Epidermal melanocyte (primary cell): ENCODE results near the gene CCDC85C.
A peak's percentile ranks its signal among the peaks of the same experiment; 100 is the strongest.

ENCODE experiments used
- DNase-seq: peaks from one replicate; pipeline ENCODE4 v3.0.0; 2011; ENCODE audit warnings: low spot score; ENCODE audit not compliant: insufficient read length

CCDC85C gene

DNA sequence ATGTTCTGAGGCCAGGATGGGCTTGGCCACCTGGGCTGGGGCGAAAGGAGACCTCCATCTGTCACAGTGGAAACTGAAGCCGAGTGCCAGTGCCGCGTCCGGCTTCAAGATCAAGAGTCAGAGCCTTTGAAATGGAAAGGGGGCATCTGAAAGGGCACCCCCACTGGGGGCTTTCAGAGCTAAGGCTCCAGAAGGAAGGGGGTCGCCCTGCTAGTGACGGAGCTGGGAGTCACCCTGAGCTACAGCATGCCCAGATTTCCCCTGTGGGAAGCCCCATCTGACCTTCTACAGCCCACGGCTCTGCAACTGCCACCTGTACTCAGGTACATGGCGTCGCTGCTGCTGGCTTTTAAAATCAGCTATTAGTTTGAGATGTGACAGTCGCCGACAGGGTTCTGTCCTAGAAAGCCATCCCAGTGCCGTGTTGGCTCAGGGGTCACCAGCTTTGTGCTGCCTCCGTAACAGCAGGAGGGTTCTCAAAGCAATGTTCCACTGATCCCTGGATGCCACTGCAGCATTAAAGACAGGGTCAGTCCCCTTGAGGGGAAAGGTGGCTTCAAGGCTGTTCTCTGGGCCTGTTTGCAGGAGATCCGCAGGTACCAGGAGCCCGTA, 91.3 kb downstream of the CCDC85C start:
- DNase-seq: no peak

DNA sequence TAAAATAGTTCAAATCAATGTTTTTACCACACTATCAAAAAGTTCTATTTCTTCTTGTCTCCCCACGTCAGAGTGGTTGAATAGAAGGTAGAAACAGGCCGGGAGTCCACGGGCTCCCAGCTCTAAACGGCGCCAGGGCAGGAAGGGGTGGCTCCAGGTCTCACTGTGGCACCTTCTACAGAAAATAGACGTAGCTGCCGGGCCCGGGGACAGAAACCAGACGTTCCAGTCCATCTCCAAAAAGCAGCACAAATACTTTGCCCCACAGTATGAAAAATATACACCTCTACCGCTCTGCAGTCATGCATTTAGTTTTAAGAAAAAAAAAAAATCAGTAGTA, 91.9 kb downstream of the CCDC85C start:
- no peak for DNase-seq

DNA sequence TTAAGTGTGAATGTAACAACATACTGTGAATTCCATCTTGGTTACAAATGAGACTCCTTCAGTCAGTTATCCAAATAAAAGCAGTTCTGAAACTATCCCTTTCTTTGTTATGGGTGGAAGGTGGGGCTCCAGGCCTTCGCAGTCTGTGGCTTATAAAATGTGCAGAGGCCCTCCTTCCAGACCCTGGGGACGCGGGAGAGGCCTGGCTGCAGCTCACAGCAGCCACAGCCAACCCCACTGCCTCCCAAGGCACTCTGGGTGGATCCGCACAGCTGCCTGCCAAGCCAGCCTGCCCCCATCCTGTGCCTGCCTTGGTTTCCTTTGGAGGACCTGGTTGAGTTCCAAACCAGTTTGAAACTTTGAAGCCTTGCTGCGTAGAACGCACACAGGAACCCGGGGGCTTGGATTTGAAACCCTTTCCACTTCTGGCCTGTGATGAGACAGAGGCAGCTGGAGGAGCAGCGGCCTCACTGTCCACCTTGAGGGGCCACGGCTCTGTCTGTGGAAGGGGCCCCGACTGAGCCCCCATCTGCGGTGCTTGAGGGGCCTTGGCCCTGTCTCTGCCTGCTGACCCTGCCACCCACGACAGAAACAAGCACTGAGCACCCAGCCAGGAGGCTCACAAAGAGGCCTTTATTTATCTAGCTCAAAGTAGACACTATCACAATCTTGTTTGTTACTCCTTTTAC, 92.4 kb downstream of the CCDC85C start:
- DNase-seq: no peak

DNA sequence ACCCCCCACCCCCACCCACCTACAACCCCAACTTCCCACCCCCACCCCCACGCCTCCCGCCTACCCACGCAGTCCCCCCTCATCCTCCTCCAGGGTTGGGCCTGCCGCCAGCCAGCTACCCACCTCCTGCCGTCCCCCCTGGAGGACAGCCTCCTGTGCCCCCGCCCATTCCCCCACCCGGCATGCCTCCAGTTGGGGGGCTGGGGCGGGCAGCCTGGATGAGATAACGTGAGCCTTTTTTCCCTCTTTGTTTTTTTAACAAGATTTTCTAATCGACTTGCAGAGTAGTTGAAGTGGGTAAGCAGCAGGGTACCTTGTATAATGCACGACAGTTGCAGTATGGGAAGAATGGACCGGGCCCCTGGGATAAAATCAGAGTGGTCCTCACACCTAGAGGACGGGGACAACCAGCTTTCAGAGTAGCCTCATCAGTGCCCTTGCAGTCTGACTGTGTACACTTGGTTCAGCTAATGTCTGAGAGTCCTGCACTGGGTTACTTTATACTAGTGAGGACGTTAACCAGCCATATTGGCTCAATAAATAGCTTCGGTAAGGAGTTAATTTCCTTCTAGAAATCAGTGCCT, 93.4 kb downstream of the CCDC85C start:
- DNase-seq: no peak

DNA sequence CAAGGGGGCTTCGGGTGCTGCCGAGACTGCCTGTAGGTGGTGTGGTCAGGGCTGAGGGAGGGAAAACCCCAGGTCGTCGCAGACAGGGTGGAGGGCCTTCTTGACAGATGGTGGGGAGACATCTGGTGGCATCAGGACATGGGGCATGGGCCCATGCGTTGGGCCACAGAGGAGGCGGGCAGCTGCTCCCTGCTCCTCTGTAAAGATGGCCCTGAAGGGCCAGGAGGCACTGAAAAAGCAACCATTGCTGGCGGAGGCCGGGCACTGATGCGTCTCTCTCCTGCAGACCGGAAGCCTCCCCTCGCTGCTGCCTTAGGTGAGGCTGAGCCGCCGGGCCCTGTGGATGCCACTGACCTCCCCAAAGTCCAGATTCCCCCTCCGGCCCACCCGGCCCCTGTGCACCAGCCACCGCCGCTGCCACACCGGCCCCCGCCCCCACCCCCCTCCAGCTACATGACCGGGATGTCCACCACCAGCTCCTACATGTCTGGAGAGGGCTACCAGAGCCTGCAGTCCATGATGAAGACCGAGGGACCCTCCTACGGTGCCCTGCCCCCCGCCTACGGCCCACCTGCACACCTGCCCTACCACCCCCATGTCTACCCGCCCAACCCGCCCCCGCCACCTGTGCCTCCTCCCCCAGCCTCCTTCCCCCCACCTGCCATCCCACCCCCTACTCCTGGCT, 94.0 kb downstream of the CCDC85C start:
- DNase-seq: no peak

DNA sequence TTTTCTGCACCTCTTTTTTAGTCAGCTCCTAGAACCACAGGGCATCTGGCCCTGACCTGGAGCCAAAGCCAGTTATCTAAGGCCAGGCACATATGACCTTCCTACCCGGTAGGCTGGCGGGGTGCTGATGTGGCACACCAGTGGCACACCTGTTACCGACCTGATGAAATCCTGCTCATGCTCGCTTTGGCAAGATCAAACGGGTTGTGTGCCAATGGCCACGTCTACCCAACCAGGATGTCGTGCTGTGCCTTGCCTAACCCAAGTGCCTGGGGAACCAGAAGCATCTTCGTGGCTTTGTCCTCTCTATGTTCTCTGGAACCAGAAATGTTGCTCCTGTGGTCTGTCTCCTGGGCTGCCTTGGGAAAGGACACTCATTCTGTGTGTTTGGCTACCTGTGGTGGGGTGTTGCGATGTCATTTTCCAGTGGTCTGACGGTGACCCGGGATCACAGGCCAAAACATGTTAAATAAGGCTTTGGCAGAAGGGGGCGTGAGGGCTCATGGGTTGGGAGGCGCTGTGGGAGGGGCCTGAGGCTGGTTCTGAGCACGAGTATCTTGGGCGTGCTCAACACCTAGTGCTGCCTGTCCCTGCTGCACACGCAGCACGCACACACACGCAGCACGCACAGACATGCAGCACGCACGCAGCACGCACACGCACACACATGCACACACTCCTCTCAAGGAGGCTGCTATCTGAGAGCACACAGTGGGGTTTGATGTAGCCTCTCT, 94.9 kb downstream of the CCDC85C start:
- DNase-seq: no peak

DNA sequence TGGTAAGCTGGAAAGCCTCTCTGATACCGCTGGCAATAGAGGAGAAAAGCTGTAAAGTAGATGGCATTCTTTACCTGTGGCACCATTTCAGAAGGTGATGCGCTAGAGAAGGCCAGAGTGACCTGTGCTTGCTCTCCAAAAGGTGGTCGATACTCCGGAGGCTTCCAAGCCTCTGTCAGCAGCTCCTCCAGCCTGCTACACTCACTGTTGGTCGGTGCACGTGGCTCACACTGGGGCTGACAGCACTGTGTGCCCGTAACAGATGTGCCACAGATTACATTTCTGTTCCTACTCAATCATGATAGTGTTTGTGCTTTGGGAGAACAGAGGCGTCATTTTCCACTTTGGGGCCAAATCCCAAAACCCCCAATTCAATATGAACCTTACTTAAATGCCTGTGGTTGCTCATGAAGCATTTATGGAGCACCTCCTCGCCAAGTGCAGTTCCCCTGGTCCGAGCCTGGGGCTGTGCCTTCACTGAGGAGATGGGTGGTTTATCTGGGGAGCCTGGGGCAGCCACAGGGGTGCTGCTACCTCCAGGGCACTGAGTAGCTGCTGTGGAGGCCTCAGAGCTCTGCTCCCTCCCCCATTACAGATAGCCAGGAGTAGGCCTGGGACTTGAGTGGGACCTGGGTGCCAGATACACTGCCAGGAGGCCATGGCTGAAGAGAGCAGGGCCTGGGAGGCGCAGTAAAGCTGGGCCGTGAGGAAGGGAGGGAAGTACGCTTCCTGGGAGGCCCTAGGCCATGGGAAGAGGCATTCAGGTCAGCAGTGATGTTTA, 96.0 kb downstream of the CCDC85C start:
- DNase-seq: no peak

DNA sequence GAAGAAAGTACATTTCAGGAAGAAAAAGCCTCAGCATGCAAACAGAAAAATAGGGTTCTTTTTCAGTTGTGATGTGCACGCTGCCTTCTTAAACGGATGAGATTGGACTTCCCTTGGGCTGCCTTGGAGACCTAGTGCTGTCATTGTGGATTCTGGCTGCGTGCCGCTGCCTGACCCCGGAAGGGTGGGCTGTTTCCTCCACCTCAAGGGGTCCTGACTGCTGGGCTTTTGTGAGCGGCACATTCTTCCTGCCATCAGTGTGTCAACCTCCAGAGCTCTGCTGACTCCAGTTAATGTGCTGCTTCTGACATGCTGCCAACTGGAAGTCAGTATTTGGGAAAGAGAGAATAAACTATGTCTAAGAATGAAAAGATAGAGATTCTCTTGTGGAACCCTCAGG, 97.7 kb downstream of the CCDC85C start:
- DNase-seq: no peak

DNA sequence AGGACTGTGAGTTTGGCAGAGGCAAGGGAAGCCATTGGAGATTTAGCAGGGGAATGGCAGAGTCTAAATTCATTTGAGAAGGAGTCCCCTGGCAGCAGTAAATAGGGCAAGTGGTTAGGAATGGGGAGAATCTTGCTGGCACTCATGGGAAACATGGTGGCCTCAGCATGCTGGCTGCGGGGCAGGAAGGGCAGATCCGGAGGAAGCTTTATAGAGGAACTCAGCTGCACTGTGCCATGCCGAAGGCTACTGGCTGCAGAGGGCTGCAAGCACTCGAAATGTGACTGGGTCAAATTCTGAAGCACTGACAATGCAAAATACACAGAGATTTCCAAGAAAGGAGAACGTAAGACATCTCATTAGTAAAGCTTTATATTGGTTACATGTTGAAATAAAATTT, 98.9 kb downstream of the CCDC85C start:
- no peak for DNase-seq

DNA sequence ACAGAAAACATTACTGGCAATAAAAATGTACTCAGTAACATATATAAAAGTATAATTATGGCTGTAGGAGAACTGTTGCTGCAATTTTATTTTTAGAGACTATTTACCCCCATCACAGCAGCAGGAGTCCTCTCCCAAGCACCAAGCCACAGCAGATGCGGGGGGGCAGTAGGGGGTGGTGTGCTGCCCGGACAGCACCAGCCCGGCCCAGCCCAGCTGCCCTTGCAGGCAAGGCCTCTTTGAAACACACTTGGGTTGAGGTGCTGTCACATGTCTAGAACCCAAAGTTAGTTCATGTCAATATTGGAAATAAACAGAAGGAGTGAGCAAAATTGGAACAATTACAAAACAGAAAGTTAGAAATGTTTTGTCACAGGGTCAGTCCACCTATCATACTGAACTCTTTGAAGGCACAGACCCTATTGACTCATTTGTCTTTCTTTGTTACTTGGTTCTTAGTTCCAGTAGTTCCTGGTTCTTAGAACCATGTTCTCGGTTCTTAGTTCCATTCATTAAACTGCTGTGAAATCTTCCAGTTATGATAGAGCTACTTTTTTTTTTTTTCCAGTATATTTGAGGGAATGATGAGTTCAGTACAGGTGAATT, 100.1 kb downstream of the CCDC85C start:
- no peak for DNase-seq

DNA sequence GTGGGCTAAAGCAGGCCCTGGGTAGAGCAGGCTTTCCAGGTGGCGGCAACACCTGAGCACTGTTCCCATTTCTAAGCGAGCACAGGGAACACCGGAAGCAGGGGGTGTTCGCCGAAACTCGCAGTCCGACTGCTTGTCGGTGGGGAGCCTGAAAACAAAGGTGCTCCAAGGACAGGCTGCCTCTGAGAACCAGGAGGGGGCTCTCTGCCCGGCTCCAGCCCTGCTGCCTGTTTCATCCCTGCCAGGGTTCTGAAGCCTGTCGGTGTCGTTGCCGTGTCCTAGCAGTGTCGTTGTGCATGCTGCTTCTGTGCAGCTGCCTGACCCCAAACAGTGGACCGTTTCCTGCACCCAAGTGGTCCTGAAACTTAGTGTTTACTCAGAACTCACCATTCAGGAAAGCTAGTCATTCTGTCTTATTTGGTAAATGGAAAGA, 101.0 kb downstream of the CCDC85C start:
- DNase-seq: no peak

DNA sequence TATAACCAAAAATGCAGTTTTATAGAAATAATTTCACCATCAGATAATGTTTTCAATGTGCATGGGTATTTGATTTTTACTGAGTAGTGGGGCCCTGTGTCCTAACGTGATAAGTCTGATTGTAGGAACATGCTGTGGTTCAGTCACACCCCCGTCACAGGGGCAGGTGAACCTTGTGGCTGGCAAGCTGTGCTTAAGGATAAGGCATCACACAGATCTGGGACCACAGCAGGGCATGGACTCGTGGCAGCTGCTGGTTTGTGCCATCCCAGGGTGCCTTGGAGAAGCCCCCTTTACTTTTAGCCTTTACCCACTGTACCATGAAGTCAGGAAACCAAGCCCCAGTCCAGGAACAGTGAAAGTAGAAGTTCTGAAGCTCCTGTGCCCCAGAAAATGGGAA, 106.1 kb downstream of the CCDC85C start:
- no peak for DNase-seq

DNA sequence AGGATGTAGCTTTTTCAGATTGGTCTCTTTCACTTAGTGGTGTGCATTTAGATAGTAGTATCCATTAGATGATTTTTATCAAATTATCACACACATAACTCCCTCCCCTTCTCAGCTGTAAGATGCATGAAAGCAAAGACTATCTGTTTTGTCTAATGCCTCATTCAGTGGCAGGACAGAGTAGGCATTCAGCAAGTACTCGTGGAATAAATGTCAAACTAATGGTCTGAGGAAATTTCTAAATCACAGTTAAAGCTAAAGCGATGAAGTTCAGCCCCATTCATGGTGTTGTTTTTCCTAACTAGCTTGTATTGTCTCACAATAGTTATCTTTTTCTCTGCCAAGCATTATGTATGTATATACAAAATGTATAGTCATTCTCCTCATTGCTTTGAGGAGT, 106.7 kb downstream of the CCDC85C start:
- DNase-seq: no peak

DNA sequence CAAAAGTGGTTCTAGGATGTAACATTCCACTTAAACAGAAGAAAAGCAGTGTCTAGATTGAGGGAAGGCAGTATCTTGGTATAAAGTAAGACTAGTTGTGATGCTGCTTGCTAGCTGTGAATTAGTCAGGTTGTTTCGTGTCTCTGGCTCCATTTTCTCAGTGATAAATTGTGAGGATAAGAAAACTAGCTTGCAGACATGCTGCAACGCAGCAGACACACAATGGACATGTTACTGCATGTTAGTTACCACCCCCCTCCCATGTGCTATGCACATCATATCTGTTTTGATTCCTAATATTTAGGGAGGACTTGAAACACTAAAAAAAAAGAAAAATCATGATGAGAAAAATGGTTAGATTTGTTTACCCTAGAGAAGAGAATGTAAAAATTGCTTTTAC, 119.9 kb downstream of the CCDC85C start:
- DNase-seq: no peak

DNA sequence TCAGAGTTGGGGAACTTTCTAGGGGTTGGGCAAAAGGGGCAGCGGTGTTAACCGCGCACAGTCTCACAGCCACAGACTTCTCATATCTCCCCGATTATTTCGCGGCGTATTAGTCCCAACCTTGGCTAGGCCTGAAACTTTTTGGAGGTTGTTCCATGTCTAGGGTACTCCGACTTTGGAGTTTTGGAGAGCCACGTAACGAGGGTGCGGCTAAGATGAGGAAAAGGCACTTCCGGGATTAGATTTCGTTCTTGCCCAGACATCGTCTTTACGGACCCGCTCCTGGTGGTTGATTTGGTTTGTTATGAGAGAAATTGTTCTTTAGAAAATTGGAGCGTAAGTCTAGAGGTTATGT, 122.3 kb downstream of the CCDC85C start:
- no peak for DNase-seq

DNA sequence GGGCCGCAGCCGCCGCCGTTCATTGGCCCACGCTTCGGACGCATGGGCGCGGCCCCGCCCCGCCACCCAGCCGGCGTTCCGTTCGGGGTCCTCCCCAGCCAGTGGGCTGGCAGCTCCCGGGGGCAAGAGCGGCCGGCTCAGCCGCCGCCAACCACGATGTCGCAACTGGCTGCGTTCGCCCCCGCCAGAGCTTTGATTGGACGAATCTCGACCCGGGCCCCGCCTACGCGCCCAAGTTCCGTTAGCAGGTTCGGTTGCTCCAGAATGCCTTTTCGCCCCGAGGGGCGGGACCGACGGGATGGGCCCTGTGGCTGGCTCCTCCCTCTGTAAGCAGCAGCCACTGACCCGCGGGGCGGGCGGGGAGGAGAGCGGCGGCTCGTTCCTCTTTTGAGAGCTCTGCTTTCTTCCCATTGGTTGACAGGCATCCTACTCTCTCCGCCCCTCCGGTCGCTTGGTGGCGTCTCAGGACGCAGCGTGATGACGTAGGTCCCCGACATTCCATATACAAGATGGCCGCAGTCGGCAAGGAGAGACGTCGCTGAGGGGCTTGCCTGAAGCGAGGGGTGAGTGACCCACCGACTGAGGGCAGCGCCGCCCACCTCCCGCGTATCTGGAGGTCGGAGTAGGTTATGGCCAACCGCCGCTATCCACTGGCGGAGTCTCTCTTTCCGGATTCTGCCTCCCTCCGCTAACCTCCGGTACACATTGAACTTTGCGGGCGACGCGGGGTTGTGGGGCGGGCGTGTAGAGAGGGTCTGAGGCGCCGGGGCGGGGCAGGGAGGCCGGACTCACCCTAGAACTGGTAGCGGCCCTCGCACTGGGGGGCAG, 122.9 kb downstream of the CCDC85C start, which contains the start of gene CCNK:
Gene CCNK, plus strand, starts transcription at position 493 of the 828 bp plus-strand sequence. CDS start 11,269 bp downstream, outside the sequence.
- DNase-seq: peak; percentile 98

DNA sequence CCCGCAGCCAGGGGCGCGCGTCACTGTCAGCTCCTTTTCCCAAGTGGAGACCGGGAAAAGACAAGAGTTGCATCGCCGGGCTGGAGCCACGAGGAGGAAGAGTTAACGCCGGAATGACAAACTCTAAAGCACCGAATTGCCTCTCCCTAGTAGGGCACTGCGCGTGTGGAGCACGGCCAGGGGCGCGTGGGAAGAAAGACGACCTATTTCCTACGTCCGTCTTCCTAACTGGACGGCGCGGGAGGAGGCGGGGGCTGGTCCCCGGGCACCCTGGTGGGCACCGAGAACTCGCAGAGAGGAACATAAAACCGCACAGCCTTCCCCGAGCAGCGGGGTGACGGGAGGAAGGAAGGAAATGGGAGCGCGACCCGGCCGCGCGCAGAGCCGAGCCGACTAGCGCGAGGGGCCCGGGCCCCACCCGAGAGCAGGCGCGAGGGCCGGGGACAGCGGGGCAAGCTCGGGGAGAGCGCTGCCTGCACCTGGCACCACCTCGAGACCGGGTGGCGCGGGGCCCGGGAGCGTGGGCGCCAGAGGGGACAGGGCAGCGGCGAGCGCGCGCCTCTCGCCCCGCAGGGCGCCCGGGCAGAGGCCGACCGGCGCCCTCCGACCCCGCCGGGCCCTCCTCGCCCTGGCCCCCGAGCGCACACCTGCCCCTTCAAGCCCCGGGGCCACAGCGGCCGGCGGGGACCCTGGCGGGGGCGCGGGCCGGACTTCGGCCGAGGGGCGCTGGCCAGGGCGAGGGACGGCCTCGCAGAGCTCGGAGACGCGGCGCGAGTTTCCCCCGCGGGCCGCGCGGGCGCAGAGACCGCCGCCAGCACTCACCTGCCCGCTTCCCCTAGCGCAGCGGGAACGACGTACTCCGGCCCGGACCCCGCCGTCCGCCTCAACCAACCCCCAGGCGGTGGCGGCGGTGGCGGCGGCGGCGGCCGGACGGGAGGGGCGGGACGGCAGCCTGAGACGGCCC, 123.8 kb downstream of the CCDC85C start, which contains the start of gene SETD3:
Gene SETD3, minus strand, starts transcription at position 954 of the 964 bp plus-strand sequence. CDS start 15,054 bp downstream, outside the sequence.
- peak; percentile 29 for DNase-seq

DNA sequence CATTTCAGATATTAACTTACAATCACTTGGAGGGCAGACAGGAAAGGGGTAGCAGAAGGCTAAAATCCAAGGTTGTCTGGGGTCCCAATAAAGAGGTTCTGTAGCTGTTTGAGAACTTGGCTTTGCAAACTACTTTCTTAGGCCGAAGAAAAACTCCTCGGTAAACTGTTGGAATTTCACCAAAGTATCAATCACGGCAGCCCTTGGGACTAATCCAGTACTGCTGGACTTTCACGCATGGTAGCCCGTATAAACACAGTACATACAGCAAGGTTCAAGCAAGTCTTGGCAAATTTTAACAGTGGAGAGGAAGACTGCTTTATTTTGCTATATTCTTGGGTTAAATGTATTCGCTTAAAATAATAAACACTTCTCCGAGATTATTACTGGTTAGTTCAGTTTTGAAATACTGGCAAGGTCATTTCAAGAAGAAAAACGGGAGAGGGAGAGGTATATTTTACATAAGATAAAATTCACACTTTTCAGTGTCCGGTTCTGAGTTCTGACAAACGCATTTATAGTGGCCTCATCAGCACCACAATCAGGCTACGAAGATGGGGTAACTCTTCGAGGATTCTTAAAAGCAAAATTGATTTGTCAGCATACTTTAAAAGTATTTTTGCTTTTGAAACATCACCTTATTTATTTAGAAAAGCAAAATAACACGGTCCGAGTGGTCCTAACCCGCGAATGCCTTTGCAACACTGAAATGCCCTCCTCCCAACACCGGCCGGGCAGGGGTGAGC, 124.7 kb downstream of the CCDC85C start:
- no peak for DNase-seq
